Heart left ventricle (tissue), 16 donors: ENCODE measurements around the gene MPV17L. TPM values are rescaled to one million over a fixed set of nuclear protein-coding genes. Genes with fewer than 3 reads are reported as not detected.
A peak's percentile ranks its signal among the peaks of the same experiment; 100 is the strongest.
"Not testable (repeated sequence)": the region's sequence is repeated elsewhere in the genome, so short reads cannot be mapped to it uniquely, and the experiment has no call there.

ENCODE experiments used
- ATAC-seq, 4 donors: fragments of 200-7000 bp; cut with Tn5 transposase; one replicate each; pipeline ENCODE4 v1.9.1; 2020 to 2022; ENCODE audit warnings: moderate library complexity in 4 of 4, mild to moderate bottlenecking in 3 of 4, moderate number of reproducible peaks in 1 of 4
- DNase-seq, 5 donors: peaks; one replicate each; pipeline ENCODE4 v3.0.0-alpha.2; 2020
- H3K27ac ChIP-seq, 12 donors: fragments of 200-600 bp; sonication (generic) in 4 of 12; one replicate each; pipeline versions ENCODE4 v1.5.0 to v1.8.0; 2016 to 2022; ENCODE audit warnings: mild to moderate bottlenecking in 2 of 12
- H3K27me3 ChIP-seq, 9 donors: fragments of 200-600 bp; sonication (generic) in 2 of 9; one replicate each; pipeline versions ENCODE4 v1.5.1 to v1.8.0; 2016 to 2022; ENCODE audit warnings: mild to moderate bottlenecking in 3 of 9
- H3K36me3 ChIP-seq, 9 donors: fragments of 200-600 bp; sonication (generic) in 2 of 9; one replicate each; pipeline versions ENCODE4 v1.5.0 to v1.8.0; 2018 to 2022; ENCODE audit warnings: mild to moderate bottlenecking in 2 of 9
- H3K4me1 ChIP-seq, 12 donors: fragments of 200-600 bp; sonication (generic) in 4 of 12; one replicate each; pipeline versions ENCODE4 v1.5.0 to v1.8.0; 2016 to 2022; ENCODE audit warnings: mild to moderate bottlenecking in 3 of 12
- H3K4me3 ChIP-seq, 12 donors: fragments of 200-600 bp; sonication (generic) in 4 of 12; one replicate each; pipeline versions ENCODE4 v1.5.0 to v1.8.0; 2017 to 2022; ENCODE audit warnings: mild to moderate bottlenecking in 9 of 12, moderate library complexity in 4 of 12
- H3K9me3 ChIP-seq, 12 donors: fragments of 200-600 bp; sonication (generic) in 4 of 12; one replicate each; pipeline versions ENCODE4 v1.5.0 to v1.8.0; 2016 to 2022; ENCODE audit warnings: mild to moderate bottlenecking in 1 of 12
- WGBS, 4 donors: extraction: QIAGEN DNeasy Blood & Tissue Kit in 2 of 4; methylation state at CpG; one replicate each; pipeline versions ENCODE4 v1.1.5 to v1.1.7; 2013 to 2018; 5-methylcytosine and 5-hydroxymethylcytosine counted together
- intact Hi-C, 10 donors: fragments of 100-400 bp; cut with DNase I; formaldehyde crosslinking; loops; one replicate each; pipeline versions ENCODE4 v1.11.1 to v1.14.2; 2022
- long read RNA-seq, 3 donors: library from polyadenylated mRNA; unstranded; transcript quantifications; one replicate each; pipeline ENCODE4 v2.0.0, GENCODE V29; 2020 to 2021
- polyA plus RNA-seq, 2 donors: library from polyadenylated mRNA; stranded (reverse); fragments of 200-250 nt; gene quantifications; one replicate each; pipeline ENCODE4 v1.2.3, GENCODE V29; 2013
- total RNA-seq, 9 donors: library from RNA; depleted of rRNA in 2 of 9; stranded (reverse); fragments of >200 nt in 2 of 9; fragmentation: NEBNext Ultra II Directional in 3 of 9; extraction: Animal tissue kit (Norgen Biotek cat#: 25700) in 3 of 9; gene quantifications; one replicate each; pipeline versions ENCODE4 v1.1.0 to v1.2.4, GENCODE V29; 2016 to 2023
- donor health status: ischemic (EF 13 %, LVEDD 7.1; RV severe dilation, severe dysfunction).
- donor health status: healthy with polysubstance abuse.
- donor health status: DM: no; HTN: yes; CAD: no.
- donor health status: DM: no; HTN: no; CAD: no.
- donor health status: ischemic (EF 25% LVEDD 6.9; RV normal size, moderate dysfunction).
- donor health status: ischemic (EF 25% LVEDD 5.7; RV mildly dilated, moderate dysfunction).
- donor health status: healthy.
- donor health status: DM: yes; HTN: yes; CAD: no.
- donor health status: ischemic (EF 35%, LVEDD 5.7; RV mildly dilated, moderate dysfunction).
- donor health status: nonischemic (EF 11% LVEDD 7.7; RV severe dilation, severe dysfunction).
- donor health status: DM: yes; HTN: yes; CAD: no.
- donor health status: PGD.
- donor health status: ischemic (EF 29% LVEDD 5.4; RV normal size, mild dysfunction).
- donor health status: nonischemic (EF 23%, LVEDD 6.1; RV moderate dilation, normal function).

MPV17L gene
- total RNA-seq (1 to 10 TPM; 4.4 to 9.6 (median 7.4) TPM), polyA plus RNA-seq (1 to 10 TPM; 5.2 to 7.1 TPM)
- long read RNA-seq, donor 1, partial matches to known transcripts, result 0 of 2 reads
- long read RNA-seq, donor 1, other reads (novel, unspliced or antisense), result 1 of 2 reads
- long read RNA-seq, donor 2, partial matches to known transcripts, result 0 of 1 reads
- long read RNA-seq, donor 2, other reads (novel, unspliced or antisense), result 0 of 1 reads
- long read RNA-seq, donor 3, partial matches to known transcripts, result 0 of 2 reads
- long read RNA-seq, donor 3, other reads (novel, unspliced or antisense), result 1 of 2 reads

GRCh38 chr16:15395631-15396508, at the start of gene MPV17L:
MPV17L (plus strand) TSS chr16:15395754; CDS start chr16:15395898, 144 bp downstream.
- H3K27me3 ChIP-seq, H3K4me1 ChIP-seq, H3K9me3 ChIP-seq, H3K36me3 ChIP-seq, intact Hi-C loops: not testable (repeated sequence)
- peak within 1 kb of the TSS; percentile 29 to 85 (median 57) for H3K4me3 ChIP-seq
- DNase-seq (peak; percentile 35 to 75 (median 64)), ATAC-seq (peak; percentile 72 to 94 (median 90))
- 5 to 13% (median 7%) methylated on average over 25 to 79 of the region's 79 CpGs for WGBS, 4 donors
- peak within 1 kb of the TSS in 11 of 12 donors; percentile 38 to 79 (median 67) for H3K27ac ChIP-seq

GRCh38 chr16:15348721-15349120, 46.8 kb upstream of the MPV17L start:
- H3K36me3 ChIP-seq, H3K27ac ChIP-seq, DNase-seq, H3K4me3 ChIP-seq, ATAC-seq, H3K9me3 ChIP-seq, H3K4me1 ChIP-seq, intact Hi-C loops, H3K27me3 ChIP-seq: not testable (repeated sequence)
- no CpG with 5 or more reads among the region's 7 CpGs for WGBS, 4 donors

- H3K4me1 ChIP-seq, H3K27me3 ChIP-seq, H3K36me3 ChIP-seq, H3K27ac ChIP-seq, H3K9me3 ChIP-seq, DNase-seq, H3K4me3 ChIP-seq, intact Hi-C loops: not testable (repeated sequence)
- no CpG with 5 or more reads among the region's 11 CpGs for WGBS, 4 donors
- peak in 1 of 4 donors; percentile 41 for ATAC-seq
These were observed 44.3 kb upstream of the MPV17L start for GRCh38 chr16:15351251-15351650.

GRCh38 chr16:15351745-15352144, 43.8 kb upstream of the MPV17L start:
- H3K27me3 ChIP-seq, ATAC-seq, H3K4me3 ChIP-seq, H3K4me1 ChIP-seq, H3K27ac ChIP-seq, H3K36me3 ChIP-seq, H3K9me3 ChIP-seq, DNase-seq, intact Hi-C loops: not testable (repeated sequence)
- no CpG with 5 or more reads among the region's 5 CpGs for WGBS, 4 donors

GRCh38 chr16:15352852-15353251, 42.7 kb upstream of the MPV17L start:
- intact Hi-C loops, H3K27ac ChIP-seq, H3K36me3 ChIP-seq, H3K4me3 ChIP-seq, H3K27me3 ChIP-seq, H3K9me3 ChIP-seq, ATAC-seq, DNase-seq, H3K4me1 ChIP-seq: not testable (repeated sequence)
- 50 to 79% (median 79%) methylated on average over 1 of the region's 3 CpGs; no CpG with 5 or more reads in 1 of the 4 donors for WGBS, 4 donors

- not testable (repeated sequence) for H3K27ac ChIP-seq
- no CpG with 5 or more reads among the region's 2 CpGs for WGBS, 4 donors
These were observed 40.7 kb upstream of the MPV17L start for GRCh38 chr16:15354846-15355245.

GRCh38 chr16:15357495-15357894, 38.1 kb upstream of the MPV17L start:
- 77 to 83% (median 80%) methylated on average over 1 to 5 of the region's 7 CpGs for WGBS, 4 donors
- H3K4me3 ChIP-seq, intact Hi-C loops: not testable (repeated sequence)

More at GRCh38 chr16:15354846-15355245, 40.7 kb upstream of the MPV17L start:
- H3K4me1 ChIP-seq, DNase-seq, H3K4me3 ChIP-seq, ATAC-seq, H3K9me3 ChIP-seq, intact Hi-C loops, H3K27me3 ChIP-seq, H3K36me3 ChIP-seq: not testable (repeated sequence)

GRCh38 chr16:15378194-15378593, 17.4 kb upstream of the MPV17L start, which contains the start of gene NPIPA5:
NPIPA5 (minus strand) TSS chr16:15378294; CDS start chr16:15378294, 0 bp downstream.
- intact Hi-C loops, result not testable (repeated sequence)

More at GRCh38 chr16:15357495-15357894, 38.1 kb upstream of the MPV17L start:
- not testable (repeated sequence) for H3K4me1 ChIP-seq, H3K27me3 ChIP-seq, DNase-seq, H3K27ac ChIP-seq, H3K36me3 ChIP-seq, H3K9me3 ChIP-seq, ATAC-seq

GRCh38 chr16:15382810-15383209, 12.7 kb upstream of the MPV17L start:
- intact Hi-C loops, DNase-seq, H3K4me1 ChIP-seq, H3K9me3 ChIP-seq, H3K36me3 ChIP-seq, H3K27me3 ChIP-seq, H3K4me3 ChIP-seq, H3K27ac ChIP-seq, ATAC-seq: not testable (repeated sequence)
- 47 to 65% (median 50%) methylated on average over 2 to 3 of the region's 3 CpGs for WGBS, 4 donors

More at GRCh38 chr16:15378194-15378593, 17.4 kb upstream of the MPV17L start, which contains the start of gene NPIPA5:
- not testable (repeated sequence) for ATAC-seq, H3K36me3 ChIP-seq, H3K27me3 ChIP-seq, H3K9me3 ChIP-seq, H3K27ac ChIP-seq, H3K4me1 ChIP-seq, DNase-seq, H3K4me3 ChIP-seq
- WGBS, 4 donors, result 95% methylated on average over 4 of the region's 4 CpGs; no CpG with 5 or more reads in 3 of the 4 donors

- H3K27ac ChIP-seq, intact Hi-C loops, H3K27me3 ChIP-seq, ATAC-seq, H3K4me1 ChIP-seq, DNase-seq, H3K36me3 ChIP-seq, H3K9me3 ChIP-seq, H3K4me3 ChIP-seq: not testable (repeated sequence)
- WGBS, 4 donors, result 76 to 90% (median 79%) methylated on average over 5 to 6 of the region's 6 CpGs
These were observed 7.5 kb upstream of the MPV17L start for GRCh38 chr16:15388060-15388459.
